Panc1 (cell line): ENCODE measurements around the gene DALRD3.

ENCODE experiments used
- SIN3A ChIP-seq: IDR thresholded peaks from 2 replicates; pipeline ENCODE4 v1.6.1; 2012; ENCODE audit warnings: low read depth, mild to moderate bottlenecking, low read length, moderate library complexity, borderline replicate concordance; ENCODE audit not compliant: insufficient read depth
- TF ChIP-seq, protein P1 (sequence below): fragments of 450-650 bp; IDR thresholded peaks from 2 replicates; pipeline ENCODE4 v1.5.1; 2017; ENCODE audit warnings: mild to moderate bottlenecking

- TF ChIP-seq, protein P1, sequence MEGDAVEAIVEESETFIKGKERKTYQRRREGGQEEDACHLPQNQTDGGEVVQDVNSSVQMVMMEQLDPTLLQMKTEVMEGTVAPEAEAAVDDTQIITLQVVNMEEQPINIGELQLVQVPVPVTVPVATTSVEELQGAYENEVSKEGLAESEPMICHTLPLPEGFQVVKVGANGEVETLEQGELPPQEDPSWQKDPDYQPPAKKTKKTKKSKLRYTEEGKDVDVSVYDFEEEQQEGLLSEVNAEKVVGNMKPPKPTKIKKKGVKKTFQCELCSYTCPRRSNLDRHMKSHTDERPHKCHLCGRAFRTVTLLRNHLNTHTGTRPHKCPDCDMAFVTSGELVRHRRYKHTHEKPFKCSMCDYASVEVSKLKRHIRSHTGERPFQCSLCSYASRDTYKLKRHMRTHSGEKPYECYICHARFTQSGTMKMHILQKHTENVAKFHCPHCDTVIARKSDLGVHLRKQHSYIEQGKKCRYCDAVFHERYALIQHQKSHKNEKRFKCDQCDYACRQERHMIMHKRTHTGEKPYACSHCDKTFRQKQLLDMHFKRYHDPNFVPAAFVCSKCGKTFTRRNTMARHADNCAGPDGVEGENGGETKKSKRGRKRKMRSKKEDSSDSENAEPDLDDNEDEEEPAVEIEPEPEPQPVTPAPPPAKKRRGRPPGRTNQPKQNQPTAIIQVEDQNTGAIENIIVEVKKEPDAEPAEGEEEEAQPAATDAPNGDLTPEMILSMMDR = no peak
- no peak for TF ChIP-seq SIN3A
These were observed 980 bp downstream of the DALRD3 start for GRCh38 chr3:49017229-49017970.
